GF-D8 (cell line): Measurements from ENCODE around the gene ELOB.
"Not testable (repeated sequence)": the region's sequence is repeated elsewhere in the genome, so short reads cannot be mapped to it uniquely, and the experiment has no call there.

Source experiments
- DNase-seq: peaks from one replicate; lab custom pipeline; 2025; lab: John Stamatoyannopoulos, UW

The ELOB gene

GRCh38 chr16:2748757-2749455 is 28.2 kb downstream of the ELOB start:
- no peak for DNase-seq

DNA sequence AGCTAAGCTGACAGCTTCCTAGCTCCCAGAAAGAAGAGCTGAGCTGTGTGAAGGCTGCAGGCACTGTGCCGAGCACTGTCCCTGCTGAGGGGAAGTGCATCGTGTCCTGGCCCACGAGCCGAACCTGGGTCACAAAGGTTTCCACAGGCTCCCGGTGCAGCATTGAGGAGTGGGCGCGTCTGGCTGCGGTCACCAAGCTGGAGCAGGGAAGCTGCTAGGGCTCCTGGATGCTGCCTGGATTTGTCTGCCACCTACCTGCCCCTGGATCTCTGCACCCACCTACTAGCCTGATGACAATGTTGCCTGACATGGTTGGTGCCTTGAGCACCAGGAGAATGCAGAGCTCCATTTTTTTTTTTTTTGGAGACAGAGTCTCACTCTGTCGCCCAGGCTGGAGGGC is 31.1 kb downstream of the ELOB start:
- DNase-seq = no peak

DNA sequence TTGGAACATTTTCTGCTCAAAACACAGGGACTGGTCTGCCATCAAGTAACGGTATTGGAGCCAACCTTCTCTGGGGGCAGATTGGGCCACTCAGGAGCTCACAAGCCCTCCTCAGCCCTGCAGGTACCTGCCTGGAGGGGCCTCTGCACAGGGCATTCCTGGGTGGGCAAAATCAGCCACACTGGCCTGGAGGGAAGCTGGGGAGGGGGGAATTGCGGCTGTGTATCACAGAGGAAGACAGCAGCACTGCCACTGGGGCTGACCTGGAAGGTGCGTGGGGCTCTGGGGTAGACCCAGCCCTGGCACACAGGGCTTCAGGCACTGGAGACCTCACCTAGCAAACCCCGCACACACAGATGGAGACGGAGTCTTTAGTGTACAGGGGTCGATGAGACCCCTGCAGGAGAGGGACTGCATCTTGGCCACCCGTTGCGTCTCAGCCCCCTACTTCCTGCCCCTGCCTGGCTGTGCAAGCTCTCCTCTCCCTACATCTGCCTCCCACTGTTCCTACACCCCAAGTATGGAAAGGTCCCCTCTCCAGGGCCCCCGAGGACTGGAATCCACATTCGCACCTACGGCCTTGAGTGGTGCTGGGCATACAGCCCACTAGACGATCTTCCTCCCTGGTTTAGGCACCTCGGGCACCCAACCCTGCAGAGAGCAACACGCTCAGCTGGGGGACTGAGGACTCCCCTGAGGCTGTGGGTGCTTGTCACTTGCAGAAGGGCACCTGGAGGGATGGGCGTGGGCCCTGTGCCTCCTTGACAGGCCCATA is 31.8 kb downstream of the ELOB start:
- DNase-seq = no peak

- DNase-seq = no peak
Measured at GRCh38 chr16:2744711-2745110, 32.4 kb downstream of the ELOB start.

GRCh38 chr16:2743007-2743810 is 33.9 kb downstream of the ELOB start:
- no peak for DNase-seq

- DNase-seq = no peak
Measured at GRCh38 chr16:2742323-2743006, 34.6 kb downstream of the ELOB start.

DNA sequence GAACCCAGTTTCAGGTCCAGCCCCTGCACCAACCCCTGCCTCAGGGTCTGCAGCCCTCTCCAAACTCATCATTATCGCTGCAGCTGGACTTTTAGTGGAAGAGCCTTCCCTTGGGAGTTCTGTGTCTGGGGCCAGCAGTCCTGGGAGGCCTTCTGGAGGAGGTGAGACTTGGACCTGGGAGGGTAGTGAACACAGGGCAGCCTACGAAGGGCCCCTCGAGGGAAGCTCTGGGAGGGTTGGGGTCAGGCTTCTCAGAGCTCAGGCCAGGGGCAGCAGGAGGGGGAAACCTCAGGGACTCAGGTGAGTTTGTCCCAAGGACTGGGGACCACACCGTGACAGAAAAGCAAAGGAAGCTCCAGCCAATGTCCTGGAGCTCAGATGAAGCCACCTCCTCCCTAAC is 35.9 kb downstream of the ELOB start:
- DNase-seq = no peak

DNA sequence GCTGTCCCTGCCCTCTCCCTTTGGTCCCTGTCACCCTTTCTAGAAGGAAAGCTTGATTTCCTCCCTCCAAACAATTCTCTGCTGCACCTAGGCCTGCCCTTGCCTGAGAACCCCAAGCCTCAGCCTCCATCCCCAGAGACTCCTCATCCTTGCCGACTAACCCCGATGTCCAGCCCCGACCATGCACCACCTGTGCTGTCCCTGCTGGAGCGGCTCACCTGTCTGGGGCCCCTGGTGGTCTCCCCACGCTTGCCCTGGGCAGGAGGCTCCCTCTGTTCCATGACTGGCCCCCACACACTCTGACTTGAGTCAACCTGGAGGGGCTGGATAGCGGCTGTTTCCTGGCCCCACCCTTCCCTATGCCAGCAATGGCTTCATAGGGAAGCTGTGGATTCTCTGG is 36.6 kb downstream of the ELOB start:
- no peak for DNase-seq

DNA sequence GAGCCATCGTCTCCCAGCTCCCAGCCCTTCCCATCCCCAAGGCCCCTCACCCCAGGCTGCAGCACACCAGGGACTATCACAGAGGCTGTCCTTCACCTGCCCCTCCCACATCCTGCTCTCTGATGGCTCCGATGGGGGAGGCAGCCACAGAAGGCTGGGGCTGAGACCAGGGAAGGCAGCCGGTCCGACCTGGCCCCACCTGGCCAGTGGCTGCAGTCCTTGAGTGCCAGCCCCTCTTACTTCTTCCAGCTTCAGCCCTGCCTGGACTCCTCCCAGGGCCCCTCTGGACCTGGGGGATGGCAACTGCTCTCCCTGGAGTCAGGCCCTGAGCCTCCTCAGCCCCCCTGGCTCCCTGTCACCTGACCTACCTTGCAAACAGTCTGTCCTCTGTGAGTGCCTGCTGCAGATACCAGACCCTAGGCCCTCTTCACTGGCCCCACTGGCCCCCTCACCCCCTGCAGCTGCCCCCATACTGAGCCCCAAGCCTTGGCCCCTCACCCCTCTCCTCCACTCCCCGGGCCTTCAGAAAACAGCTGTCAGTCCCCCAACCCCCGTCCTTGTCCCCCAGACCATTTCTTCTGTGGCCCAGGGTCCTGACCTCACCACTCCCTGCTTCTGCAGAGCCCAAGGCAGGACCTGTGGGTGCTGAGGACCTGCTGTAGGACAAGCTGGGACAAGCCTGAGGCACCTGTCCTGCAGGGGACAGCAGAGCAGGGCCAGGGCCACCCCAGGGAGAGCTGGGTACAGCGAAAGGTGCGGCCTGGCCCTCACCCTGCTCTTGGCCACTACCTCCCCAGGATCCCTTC is 37.3 kb downstream of the ELOB start:
- no peak for DNase-seq

DNA sequence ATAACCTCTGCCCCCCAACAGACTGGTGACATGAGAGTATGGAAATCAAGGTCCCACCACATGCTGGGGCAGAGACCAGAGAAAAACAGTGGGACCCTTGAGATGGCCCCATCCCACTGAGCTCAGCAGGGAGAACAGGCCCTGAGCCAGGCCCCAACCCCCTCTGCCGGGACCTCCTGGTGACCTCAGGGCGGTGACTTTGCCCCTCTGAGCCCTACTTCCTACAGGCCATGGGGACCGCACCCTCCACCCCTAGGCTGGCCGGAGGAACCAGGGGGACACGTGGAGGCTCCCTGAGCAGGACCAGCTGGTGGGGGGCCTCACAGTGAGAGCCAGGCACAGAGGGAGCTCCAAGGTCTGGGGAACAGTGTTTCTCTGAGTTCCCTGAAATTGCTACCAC is 38.5 kb downstream of the ELOB start:
- no peak for DNase-seq

DNA sequence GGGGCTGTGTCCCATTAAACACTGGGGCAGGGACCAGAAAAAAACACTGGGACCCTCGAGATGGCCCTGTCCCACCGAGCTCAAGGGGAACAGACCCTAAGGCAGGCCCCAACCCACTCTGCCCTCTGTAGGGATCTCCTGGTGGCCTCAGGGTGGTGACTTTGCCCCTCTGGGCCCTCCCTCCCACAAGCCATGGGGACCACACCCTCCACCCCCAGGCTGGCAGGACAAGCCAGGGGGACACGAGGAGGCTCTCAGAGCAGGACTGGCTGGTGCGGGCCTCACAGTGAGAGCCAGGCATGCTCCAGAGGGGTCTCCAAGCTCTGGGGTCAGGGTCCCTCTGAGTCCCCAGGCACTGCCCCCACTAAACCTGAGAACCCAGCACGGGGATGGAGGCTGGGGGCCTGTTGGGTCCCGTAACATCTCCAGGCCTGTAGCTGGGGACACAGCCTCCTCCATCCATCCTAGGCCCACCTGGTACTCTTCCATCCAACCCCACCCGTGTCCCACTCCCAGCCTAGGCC is 39.1 kb downstream of the ELOB start:
- no peak for DNase-seq

- DNase-seq = no peak
Measured at GRCh38 chr16:2737238-2737605, 39.9 kb downstream of the ELOB start.

- no peak for DNase-seq
Measured at GRCh38 chr16:2736476-2737237, 40.4 kb downstream of the ELOB start.

GRCh38 chr16:2734844-2735515 is 42.1 kb downstream of the ELOB start:
- DNase-seq = no peak

- DNase-seq = no peak
Measured at GRCh38 chr16:2728034-2728433, 49.0 kb downstream of the ELOB start.

DNA sequence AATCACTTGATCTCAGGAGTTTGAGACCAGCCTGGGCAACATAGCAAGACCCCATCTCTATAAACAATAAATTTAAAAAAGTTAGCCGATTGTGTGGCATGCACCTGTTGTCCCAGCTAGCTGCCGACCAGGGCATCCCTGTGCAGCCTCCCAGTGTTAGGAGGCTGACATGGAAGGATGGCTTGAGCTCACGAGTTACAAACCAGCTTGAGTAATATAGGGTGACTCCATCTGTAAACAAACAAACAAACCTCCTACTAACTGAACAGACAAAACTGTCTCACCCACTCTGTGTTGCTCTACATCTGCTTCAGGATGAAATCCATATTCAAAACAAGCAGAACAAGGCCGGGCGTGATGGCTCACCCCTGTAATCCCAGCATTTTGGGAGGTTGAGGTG is 50.2 kb downstream of the ELOB start:
- DNase-seq = no peak

- DNase-seq = no peak
Measured at GRCh38 chr16:2724816-2725348, 52.2 kb downstream of the ELOB start.

DNA sequence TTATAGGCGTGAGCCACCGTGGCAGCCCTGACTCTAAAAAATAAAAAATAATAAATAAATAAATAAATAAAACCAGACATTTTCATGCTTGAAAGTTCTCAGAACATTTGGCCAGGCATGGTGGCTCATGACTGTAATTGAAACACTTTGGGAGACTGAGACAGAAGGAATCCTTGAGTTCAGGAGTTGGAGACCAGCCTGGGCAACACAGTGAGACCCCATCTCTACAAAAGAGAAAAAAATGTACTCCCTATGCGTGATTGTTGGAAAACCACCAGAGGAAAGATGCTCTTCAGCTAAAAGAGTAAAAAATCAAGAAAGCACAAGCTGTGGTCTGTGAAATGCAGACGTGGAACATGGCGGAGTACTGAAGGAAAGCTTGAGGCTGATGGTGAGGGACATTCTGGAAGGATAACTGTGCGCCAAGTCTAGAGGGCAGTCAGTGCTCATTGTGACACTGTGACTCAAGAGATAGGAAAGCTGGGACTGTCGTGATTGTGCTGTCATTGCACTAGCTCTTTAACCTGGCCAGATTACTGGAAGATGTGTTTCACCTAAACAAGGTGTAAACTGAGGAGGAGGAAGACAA is 52.9 kb downstream of the ELOB start:
- no peak for DNase-seq

- not testable (repeated sequence) for DNase-seq
Measured at GRCh38 chr16:2721634-2722173, 55.4 kb downstream of the ELOB start.
